Ovary (tissue), 9 donors: ENCODE results near the gene ZFHX2. TPM values are rescaled to one million over a fixed set of nuclear protein-coding genes. Genes with fewer than 3 reads are reported as not detected.
A peak's percentile ranks its signal among the peaks of the same experiment; 100 is the strongest.

Experiments
- DNase-seq, 5 donors: peaks; one replicate each; pipeline ENCODE4 v3.0.0-alpha.2; 2019 to 2020
- H3K27ac ChIP-seq, 2 donors: fragments of 200-600 bp; one replicate each; pipeline versions ENCODE4 v1.5.1 to v1.8.0; 2019 to 2022
- H3K27me3 ChIP-seq: fragments of 200-600 bp; one replicate; pipeline ENCODE4 v1.8.0; 2022
- H3K36me3 ChIP-seq: fragments of 200-600 bp; sonication (generic); one replicate; pipeline ENCODE4 v1.5.1; 2019
- H3K4me1 ChIP-seq: one replicate; pipeline ENCODE4 v1.8.1; 2013; ENCODE audit warnings: mild to moderate bottlenecking, moderate library complexity; ENCODE audit not compliant: insufficient read depth
- H3K4me3 ChIP-seq: fragments of 200-600 bp; sonication (generic); one replicate; pipeline ENCODE4 v1.5.1; 2017
- H3K9me3 ChIP-seq, 2 donors: fragments of 200-600 bp in 1 of 2; sonication (generic) in 1 of 2; one replicate each; pipeline versions ENCODE4 v1.5.1 to v1.8.1; 2013 to 2019; ENCODE audit warnings: mild to moderate bottlenecking in 1 of 2, moderate library complexity in 1 of 2
- CTCF ChIP-seq, 3 donors: fragments of 450-650 bp in 2 of 3; fragments of 200-600 bp in 1 of 3; IDR thresholded peaks; one replicate each; pipeline versions ENCODE4 v1.5.1 to v1.8.0; 2016 to 2022; ENCODE audit warnings: antibody characterized with exemption in 3 of 3, mild to moderate bottlenecking in 1 of 3
- EP300 ChIP-seq: sonication (generic); formaldehyde crosslinking; IDR thresholded peaks from one replicate; pipeline ENCODE4 v1.6.1; 2017; ENCODE audit warnings: antibody characterized with exemption
- POLR2A ChIP-seq: fragments of 450-650 bp; IDR thresholded peaks from one replicate; pipeline ENCODE4 v1.6.1; 2017; ENCODE audit warnings: antibody characterized with exemption, mild to moderate bottlenecking, moderate library complexity
- WGBS, 3 donors: extraction: QIAGEN DNeasy Blood & Tissue Kit in 1 of 3; methylation state at CpG; one replicate each; pipeline versions ENCODE4 v1.1.5 to v1.1.7; 2013 to 2017; 5-methylcytosine and 5-hydroxymethylcytosine counted together
- intact Hi-C, 4 donors: fragments of 100-400 bp; cut with DNase I; formaldehyde crosslinking; loops; one replicate each; pipeline versions ENCODE4 v1.11.0 to v1.15.1; 2022 to 2023
- polyA plus RNA-seq, 2 donors: library from polyadenylated mRNA; stranded (reverse); fragments of 200-250 nt in 1 of 2; fragments of 350-450 nt in 1 of 2; fragmentation: Illumina TruSeq in 1 of 2; extraction: RNeasy Lipid Tissue Mini Kit (QIAGEN cat#74804) in 1 of 2; gene quantifications; one replicate each; pipeline ENCODE4 v1.2.3, GENCODE V29; 2013 to 2014
- total RNA-seq, 7 donors: library from RNA; depleted of rRNA in 2 of 7; stranded (reverse); fragments of >200 nt in 2 of 7; fragmentation: NEBNext Ultra II Directional in 3 of 7; extraction: Animal tissue kit (Norgen Biotek cat#: 25700) in 3 of 7; gene quantifications; one replicate each; pipeline versions ENCODE4 v1.1.0 to v1.2.4, GENCODE V29; 2016 to 2023
- donor health status: DM: no; HTN: no; CAD: no; lungs with moderate emphysema.
- donor health status: DM: no; HTN: no; CAD: no.
- donor health status: Bipolar disorder and iron deficiency.
- donor health status: DM: yes; HTN: yes; CAD: no.
- donor health status: DM: no; HTN: no; CAD: no.
- donor health status: DM: yes; HTN: yes; CAD: no.

Gene ZFHX2
- total and polyA plus RNA-seq, 9 donors, result 0.34 to 2.3 (median 1.1) TPM

- H3K9me3 ChIP-seq, result no peaks in the 10 kb centered on the region
- DNase-seq, result peak; percentile 50 to 78 (median 60)
- H3K27me3 ChIP-seq, result no peaks in the 10 kb centered on the region
- WGBS, 3 donors, result 1 to 5% (median 4%) methylated on average over 18 of the region's 18 CpGs
- TF ChIP-seq POLR2A, result no peak
- no peak for TF ChIP-seq CTCF (IDR thresholded peaks at IDR 0.05)
- TF ChIP-seq EP300, result no peak
- H3K4me3 ChIP-seq, result peak within 1 kb of the TSS; percentile 40
- peaks cover 1% of the 10 kb centered on the region for H3K4me1 ChIP-seq
- H3K27ac ChIP-seq, result peak within 1 kb of the TSS in 1 of 2 donors; percentile 6
- no peaks in the 10 kb centered on the region for H3K36me3 ChIP-seq
- intact Hi-C loops, result no loop called here
These were observed 27.2 kb upstream of the ZFHX2 start, which contains the start of gene JPH4 for GRCh38 chr14:23578560-23579310. JPH4 (minus strand) TSS chr14:23578790; CDS start chr14:23577453, 1,337 bp downstream.

GRCh38 chr14:23577710-23578392 is 26.3 kb upstream of the ZFHX2 start:
- 1 to 3% (median 1%) methylated on average over 24 of the region's 24 CpGs for WGBS, 3 donors
- no peaks in the 10 kb centered on the region for H3K27me3 ChIP-seq
- H3K27ac ChIP-seq, result no peak overlapping the region
- TF ChIP-seq CTCF (IDR thresholded peaks at IDR 0.05) (no peak), POLR2A (no peak)
- peaks cover 1% of the 10 kb centered on the region for H3K4me1 ChIP-seq
- H3K4me3 ChIP-seq, result peak overlapping the region; percentile 40
- no peaks in the 10 kb centered on the region for H3K36me3 ChIP-seq
- intact Hi-C loops, result no loop called here
- no peaks in the 10 kb centered on the region for H3K9me3 ChIP-seq
- DNase-seq, result peak in 3 of 5 donors; percentile 25 to 64 (median 37)

GRCh38 chr14:23577004-23577681 is 25.6 kb upstream of the ZFHX2 start:
- no peaks in the 10 kb centered on the region for H3K9me3 ChIP-seq
- TF ChIP-seq POLR2A, result no peak
- no peaks in the 10 kb centered on the region for H3K27me3 ChIP-seq
- 2 to 3% (median 2%) methylated on average over 40 to 67 of the region's 67 CpGs for WGBS, 3 donors
- peaks cover 1% of the 10 kb centered on the region for H3K4me1 ChIP-seq
- no peak overlapping the region for H3K27ac ChIP-seq
- intact Hi-C loops, result no loop called here
- H3K4me3 ChIP-seq, result peak overlapping the region; percentile 40
- no peaks in the 10 kb centered on the region for H3K36me3 ChIP-seq
- DNase-seq, result peak in 4 of 5 donors; percentile 50 to 71 (median 60)

- H3K27ac ChIP-seq, result no peak overlapping the region
- TF ChIP-seq CTCF (IDR thresholded peaks at IDR 0.05) (no peak), EP300 (no peak)
- H3K36me3 ChIP-seq, result no peaks in the 10 kb centered on the region
- H3K4me3 ChIP-seq, result no peak overlapping the region
- WGBS, 3 donors, result 70 to 76% (median 72%) methylated on average over 5 of the region's 5 CpGs
- intact Hi-C loops, result no loop called here
- DNase-seq, result no peak
- H3K27me3 ChIP-seq, result no peaks in the 10 kb centered on the region
- no peaks in the 10 kb centered on the region for H3K9me3 ChIP-seq
- peaks cover 1% of the 10 kb centered on the region for H3K4me1 ChIP-seq
These were observed 21.9 kb upstream of the ZFHX2 start for GRCh38 chr14:23573384-23574015.
